Gastroesophageal sphincter (tissue), 4 donors: ENCODE results near the gene KRAS. TPM values are rescaled to one million over a fixed set of nuclear protein-coding genes. Genes with fewer than 3 reads are reported as not detected.

Experiments
- ATAC-seq: fragments of 150-250 bp; one replicate; pipeline ENCODE4 v1.9.1; 2016; ENCODE audit warnings: mild to moderate bottlenecking, moderate library complexity
- H3K27ac ChIP-seq, 4 donors: fragments of 200-600 bp; sonication (generic) in 3 of 4; 1 replicate in 3 of 4; 2 replicates in 1 of 4; pipeline ENCODE4 v1.5.1; 2016 to 2019
- H3K27me3 ChIP-seq: fragments of 200-600 bp; sonication (generic); one replicate; pipeline ENCODE4 v1.5.1; 2019
- H3K36me3 ChIP-seq, 2 donors: fragments of 200-600 bp; sonication (generic); one replicate each; pipeline ENCODE4 v1.5.1; 2019; ENCODE audit warnings: control low read depth in 1 of 2
- H3K4me1 ChIP-seq, 3 donors: fragments of 200-600 bp; sonication (generic); 1 replicate in 2 of 3; 2 replicates in 1 of 3; pipeline ENCODE4 v1.5.1; 2016 to 2019; ENCODE audit warnings: control low read depth in 2 of 3
- H3K4me3 ChIP-seq, 2 donors: fragments of 200-600 bp; sonication (generic); one replicate each; pipeline ENCODE4 v1.5.1; 2019; ENCODE audit warnings: mild to moderate bottlenecking in 1 of 2, moderate library complexity in 1 of 2
- H3K9me3 ChIP-seq, 3 donors: fragments of 200-600 bp; sonication (generic); one replicate each; pipeline ENCODE4 v1.5.1; 2017 to 2019; ENCODE audit warnings: control low read depth in 2 of 3
- EP300 ChIP-seq: sonication (generic); formaldehyde crosslinking; IDR thresholded peaks from one replicate; pipeline ENCODE4 v1.6.1; 2017; ENCODE audit warnings: antibody characterized with exemption, mild to moderate bottlenecking
- POLR2A ChIP-seq, 2 donors: fragments of 450-650 bp; IDR thresholded peaks; one replicate each; pipeline ENCODE4 v1.6.1; 2017; ENCODE audit warnings: antibody characterized with exemption in 2 of 2, mild to moderate bottlenecking in 2 of 2, moderate library complexity in 1 of 2
- POLR2AphosphoS5 ChIP-seq: sonication (generic); formaldehyde crosslinking; IDR thresholded peaks from one replicate; pipeline ENCODE4 v1.6.1; 2017; ENCODE audit warnings: antibody characterized with exemption
- WGBS, 2 donors: methylation state at CpG; one replicate each; pipeline ENCODE4 v1.1.5; 2018; ENCODE audit warnings: low coverage in 1 of 2; 5-methylcytosine and 5-hydroxymethylcytosine counted together
- total RNA-seq, 4 donors: library from RNA; depleted of rRNA; stranded (reverse); fragments of >200 nt; gene quantifications; one replicate each; pipeline ENCODE4 v1.1.0, GENCODE V29; 2016
- TF ChIP-seq, protein P1 (sequence below), 4 experiments: fragments of 200-600 bp in 2 of 4; fragments of 450-650 bp in 2 of 4; sonication (generic) in 1 of 4; IDR thresholded peaks; one replicate each; pipeline ENCODE4 v1.5.1; 2017 to 2019; ENCODE audit warnings: antibody characterized with exemption in 4 of 4, mild to moderate bottlenecking in 2 of 4, moderate library complexity in 2 of 4

KRAS gene
- total RNA-seq, 4 donors from 2014 or later = 31.8 to 35.6 (median 33.0) TPM

DNA sequence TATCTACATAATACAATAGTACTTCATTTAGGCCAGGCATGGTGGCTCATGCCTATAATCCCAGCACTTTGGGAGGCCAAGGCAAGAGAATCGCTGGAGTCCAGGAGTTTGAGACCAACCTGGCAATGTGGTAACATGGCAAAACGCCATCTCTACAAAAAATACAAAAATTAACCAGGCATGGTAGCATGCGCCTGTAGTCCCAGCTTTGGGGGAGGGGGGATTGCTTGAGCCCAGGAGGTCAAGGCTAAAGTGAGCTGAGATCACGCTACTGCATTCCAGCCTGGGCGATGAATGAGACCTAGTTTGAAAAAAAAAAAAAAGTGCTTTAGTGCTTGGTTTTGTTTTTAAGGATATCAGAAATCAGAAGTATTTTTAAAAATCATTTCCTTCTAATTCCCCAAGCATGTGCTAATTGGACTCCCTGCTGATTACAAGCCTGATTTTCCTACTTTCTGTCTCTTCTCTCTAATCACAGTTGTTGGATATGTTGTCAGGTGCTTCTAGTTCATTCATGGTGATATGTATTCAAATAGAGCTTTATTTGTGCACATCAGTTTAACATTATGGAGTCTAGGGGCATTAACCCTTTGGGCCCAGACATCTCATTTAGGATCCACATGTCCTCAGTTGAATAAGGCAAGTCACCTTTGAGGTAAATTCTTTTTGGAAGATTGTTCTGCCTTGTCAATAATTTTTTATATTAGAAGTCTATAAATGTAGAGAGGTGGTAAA lies 7.0 kb upstream of the KRAS start:
- no peak overlapping the region for H3K4me3 ChIP-seq
- no peak for ATAC-seq
- H3K4me1 ChIP-seq = no peaks in the 10 kb centered on the region
- TF ChIP-seq EP300 (no peak), POLR2AphosphoS5 (no peak), POLR2A (IDR thresholded peaks at IDR 0.05) (no peak)
- TF ChIP-seq, protein P1, sequence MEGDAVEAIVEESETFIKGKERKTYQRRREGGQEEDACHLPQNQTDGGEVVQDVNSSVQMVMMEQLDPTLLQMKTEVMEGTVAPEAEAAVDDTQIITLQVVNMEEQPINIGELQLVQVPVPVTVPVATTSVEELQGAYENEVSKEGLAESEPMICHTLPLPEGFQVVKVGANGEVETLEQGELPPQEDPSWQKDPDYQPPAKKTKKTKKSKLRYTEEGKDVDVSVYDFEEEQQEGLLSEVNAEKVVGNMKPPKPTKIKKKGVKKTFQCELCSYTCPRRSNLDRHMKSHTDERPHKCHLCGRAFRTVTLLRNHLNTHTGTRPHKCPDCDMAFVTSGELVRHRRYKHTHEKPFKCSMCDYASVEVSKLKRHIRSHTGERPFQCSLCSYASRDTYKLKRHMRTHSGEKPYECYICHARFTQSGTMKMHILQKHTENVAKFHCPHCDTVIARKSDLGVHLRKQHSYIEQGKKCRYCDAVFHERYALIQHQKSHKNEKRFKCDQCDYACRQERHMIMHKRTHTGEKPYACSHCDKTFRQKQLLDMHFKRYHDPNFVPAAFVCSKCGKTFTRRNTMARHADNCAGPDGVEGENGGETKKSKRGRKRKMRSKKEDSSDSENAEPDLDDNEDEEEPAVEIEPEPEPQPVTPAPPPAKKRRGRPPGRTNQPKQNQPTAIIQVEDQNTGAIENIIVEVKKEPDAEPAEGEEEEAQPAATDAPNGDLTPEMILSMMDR (IDR thresholded peaks at IDR 0.05) = no peak
- no peaks in the 10 kb centered on the region for H3K9me3 ChIP-seq
- no peaks in the 10 kb centered on the region for H3K27me3 ChIP-seq
- H3K27ac ChIP-seq = no peak overlapping the region
- WGBS, 2 donors = 78 to 88% methylated on average over 5 of the region's 5 CpGs
- H3K36me3 ChIP-seq = no peaks in the 10 kb centered on the region

DNA sequence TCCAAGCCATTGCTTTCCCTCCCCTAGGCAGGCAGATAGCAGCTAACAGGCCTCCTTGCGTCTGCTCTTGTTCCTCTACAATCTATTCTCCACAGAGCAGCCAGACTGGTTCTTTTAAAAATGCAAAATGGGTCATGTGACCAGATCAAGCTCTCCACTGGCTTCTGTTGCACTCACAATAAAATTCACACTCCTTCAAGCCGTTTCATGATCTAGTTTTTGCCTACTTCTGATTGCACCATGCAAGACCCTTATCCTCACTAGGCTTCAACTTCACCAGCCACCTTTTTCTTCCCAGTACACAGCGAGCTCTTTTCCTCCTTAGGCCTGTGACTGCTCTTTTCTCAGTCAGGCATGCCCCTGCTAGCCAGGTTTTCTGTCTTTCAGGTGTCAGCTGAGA lies 6.1 kb upstream of the KRAS start:
- TF ChIP-seq EP300 = no peak
- TF ChIP-seq POLR2AphosphoS5 = no peak
- no peak for TF ChIP-seq POLR2A (IDR thresholded peaks at IDR 0.05)
- TF ChIP-seq, protein P1 (IDR thresholded peaks at IDR 0.05) = no peak
- ATAC-seq = no peak
- no peak overlapping the region for H3K27ac ChIP-seq
- H3K4me1 ChIP-seq = peaks cover 0 to 3% (median 0%) of the 10 kb centered on the region in 3 donors
- no peaks in the 10 kb centered on the region for H3K9me3 ChIP-seq
- H3K36me3 ChIP-seq = no peaks in the 10 kb centered on the region
- no peak overlapping the region for H3K4me3 ChIP-seq
- WGBS, 2 donors = 78 to 81% methylated on average over 3 of the region's 3 CpGs
- H3K27me3 ChIP-seq = no peaks in the 10 kb centered on the region

DNA sequence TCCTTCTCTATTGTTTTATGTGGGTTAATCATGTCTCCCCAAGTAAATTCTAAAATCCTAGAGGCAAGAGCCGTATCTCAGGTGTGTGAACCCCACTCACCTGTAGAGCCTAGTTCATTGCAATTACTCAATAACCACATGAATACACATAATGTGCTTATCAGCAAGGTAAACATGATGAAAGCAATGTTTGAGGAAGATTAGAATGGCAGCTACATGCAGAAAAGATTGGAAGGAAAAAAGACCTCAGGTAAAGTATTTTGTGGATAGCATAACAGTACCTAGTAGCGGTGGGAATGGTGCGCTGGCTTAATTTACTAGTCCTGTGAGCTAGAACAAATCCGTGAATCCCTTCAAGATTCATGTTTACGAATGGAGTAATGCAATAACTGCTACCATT lies 5.3 kb upstream of the KRAS start:
- no peak for ATAC-seq
- Histone ChIP-seq H3K4me3 (no peak overlapping the region), H3K9me3 (no peaks in the 10 kb centered on the region), H3K36me3 (no peaks in the 10 kb centered on the region), H3K27me3 (no peaks in the 10 kb centered on the region), H3K4me1 (peaks cover 0 to 9% (median 0%) of the 10 kb centered on the region in 3 donors), H3K27ac (no peak overlapping the region)
- TF ChIP-seq EP300 (no peak), POLR2AphosphoS5 (no peak), POLR2A (IDR thresholded peaks at IDR 0.05) (no peak)
- TF ChIP-seq, protein P1 (IDR thresholded peaks at IDR 0.05) = no peak
- 88 to 96% methylated on average over 5 of the region's 5 CpGs for WGBS, 2 donors

GRCh38 chr12:25254271-25254880 lies 3.6 kb upstream of the KRAS start:
- Histone ChIP-seq H3K27ac (no peak overlapping the region), H3K4me3 (no peak overlapping the region), H3K9me3 (no peaks in the 10 kb centered on the region), H3K4me1 (peaks cover 0 to 14% (median 3%) of the 10 kb centered on the region in 3 donors), H3K36me3 (no peaks in the 10 kb centered on the region), H3K27me3 (no peaks in the 10 kb centered on the region)
- TF ChIP-seq, protein P1 (IDR thresholded peaks at IDR 0.05) = no peak
- TF ChIP-seq POLR2A (IDR thresholded peaks at IDR 0.05) (no peak), POLR2AphosphoS5 (no peak), EP300 (no peak)
- WGBS, 2 donors = 57 to 92% methylated on average over 3 to 4 of the region's 4 CpGs
- no peak for ATAC-seq
